Measurements from ENCODE around the gene UBB. TPM values are rescaled to one million over a fixed set of nuclear protein-coding genes. Genes with fewer than 3 reads are reported as not detected.
A peak's percentile ranks its signal among the peaks of the same experiment; 100 is the strongest.

UBB gene
- total RNA-seq, 1 experiment from 2014 or later = 2,378 TPM

DNA sequence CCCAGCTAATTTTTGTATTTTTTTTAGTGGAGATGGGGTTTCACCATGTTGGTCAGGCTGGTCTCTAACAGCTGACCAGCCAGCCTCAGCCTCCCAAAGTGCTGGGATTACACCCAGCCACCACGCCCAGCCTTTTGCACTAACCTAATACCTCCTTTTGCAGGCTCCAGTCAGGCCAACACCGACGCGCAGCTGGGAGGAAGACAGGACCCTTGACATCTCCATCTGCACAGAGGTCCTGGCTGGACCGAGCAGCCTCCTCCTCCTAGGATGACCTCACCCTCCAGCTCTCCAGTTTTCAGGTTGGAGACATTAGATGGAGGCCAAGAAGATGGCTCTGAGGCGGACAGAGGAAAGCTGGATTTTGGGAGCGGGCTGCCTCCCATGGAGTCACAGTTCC is 36.5 kb downstream of the UBB start (continued):
- no peak for TF ChIP-seq SRF (IDR thresholded peaks at IDR 0.05; ENCODE audit: low read depth)

DNA sequence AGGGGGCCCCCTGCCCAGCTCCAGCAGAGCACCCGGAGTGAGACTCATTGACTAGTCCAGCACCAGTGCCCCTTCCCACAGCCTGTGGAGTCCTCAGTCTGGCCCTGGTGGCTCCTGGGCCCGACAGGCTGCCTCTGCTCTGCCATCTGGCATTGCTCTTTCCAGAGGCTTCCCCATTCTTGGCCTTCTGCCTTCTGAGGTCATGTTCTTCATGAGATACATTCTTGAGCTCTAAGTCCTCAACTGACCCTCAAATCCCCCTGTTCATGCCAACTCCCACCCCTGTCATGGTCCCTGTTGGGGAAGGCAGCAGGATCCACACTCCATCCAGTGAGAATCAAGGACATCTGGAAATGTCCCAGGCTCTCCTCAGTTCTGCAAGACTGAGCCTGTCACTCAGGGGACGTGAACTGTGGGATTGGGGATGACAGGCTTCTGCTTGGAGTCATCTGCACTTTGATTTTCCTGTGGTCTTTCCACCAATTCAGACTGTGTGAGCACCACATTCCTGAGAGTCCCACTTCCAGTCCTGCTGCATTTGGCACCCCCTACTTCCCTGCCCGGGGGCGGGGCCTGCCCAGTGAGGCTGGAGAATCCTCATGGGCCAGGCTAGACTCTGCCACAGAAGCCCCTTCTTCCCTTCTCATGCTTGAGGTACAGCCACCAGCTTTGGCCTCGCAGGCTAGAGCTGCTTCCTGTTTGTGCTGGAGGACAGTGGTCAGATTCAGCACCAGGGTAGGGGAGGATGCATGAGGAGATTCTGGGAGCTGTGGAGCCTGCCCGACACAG is 37.2 kb downstream of the UBB start:
- peak overlapping the region; percentile 8; the same call in 1 of the 2 replicates for H3K9ac ChIP-seq (ENCODE audit: low read length)
- RAD21 ChIA-PET (ENCODE audit: low non-redundant PET in 1 of 2, low total read pairs in 2 of 2, uncharacterized antibody in 2 of 2, unreplicated experiment in 2 of 2) = no interaction called here
- H3K79me2 ChIP-seq (ENCODE audit: insufficient read depth, low read length) = no peaks in the 10 kb centered on the region
- H2AFZ ChIP-seq (ENCODE audit: low read depth, low read length, poor library complexity, severe bottlenecking) = peak overlapping the region; percentile 68
- no peaks in the 10 kb centered on the region for H3K9me3 ChIP-seq (ENCODE audit: control insufficient read depth in 1 of 2, insufficient read depth in 1 of 2, low read depth in 1 of 2, low read length in 2 of 2)
- no peaks in the 10 kb centered on the region for H4K20me1 ChIP-seq (ENCODE audit: insufficient read depth)
- peak overlapping the region; percentile 78 for H3K4me2 ChIP-seq (ENCODE audit: low read length)
- intact Hi-C loops (cut with micrococcal nuclease) = no loop called here
- BruUV-seq (replicated peaks) = no TSS peak
- no peaks in the 10 kb centered on the region for H3K9me2 ChIP-seq (ENCODE audit: insufficient read depth)
- H3K4me1 ChIP-seq (ENCODE audit: control insufficient read depth in 1 of 2, insufficient read depth in 2 of 2, low read length in 2 of 2) = peaks cover 40 to 47% of the 10 kb centered on the region in 2 experiments
- ATAC-seq (no peak), DNase-seq (ENCODE audit: low read depth, low spot score) (no peak)
- no peaks in the 10 kb centered on the region for H3K36me3 ChIP-seq (ENCODE audit: control insufficient read depth in 1 of 2, insufficient read depth in 2 of 2, low read length in 2 of 2)
- H3K27ac ChIP-seq (ENCODE audit: low read depth, low read length) = peak overlapping the region; percentile 81
- POLR2A ChIA-PET = interaction anchor here (3.5 kb wide), 1 partner anchor 20 kb away, joined by 30 read pairs; no protein-coding TSS in a partner anchor
- CTCF ChIA-PET = interaction anchor here (1.0 to 1.7 kb wide), 3 partner anchors 10 to 118 kb away, joined by 3 to 15 read pairs (median 4); no protein-coding TSS in a partner anchor
- no peak overlapping the region for H3K4me3 ChIP-seq (replicated peaks in 1 of 2; ENCODE audit: low read depth in 1 of 2, low read length in 2 of 2)
- no peaks in the 10 kb centered on the region for H3K27me3 ChIP-seq (ENCODE audit: insufficient read depth, low read length)
- no peak for TF ChIP-seq RAD21 (IDR thresholded peaks at IDR 0.05; ENCODE audit: low read depth)

DNA sequence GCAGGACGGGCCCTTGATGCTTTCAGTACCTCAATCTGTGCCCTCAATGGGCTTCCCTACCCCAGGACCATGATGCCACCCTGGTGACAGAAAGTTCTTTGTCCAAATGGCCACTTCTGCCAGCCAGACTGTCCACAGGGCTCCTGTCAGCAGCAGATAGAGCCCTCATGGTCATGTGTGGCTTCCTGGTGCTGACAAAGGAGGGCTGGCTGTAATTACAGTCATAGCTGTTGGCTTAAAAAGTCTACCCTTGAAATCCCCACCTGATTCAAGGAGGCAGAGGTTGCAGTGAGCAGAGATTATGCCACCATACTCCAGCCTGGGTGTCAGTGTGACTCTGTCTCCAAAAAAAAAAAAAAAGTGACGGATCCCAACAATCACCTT is 37.8 kb downstream of the UBB start:
- RAD21 ChIA-PET (ENCODE audit: low non-redundant PET in 1 of 2, low total read pairs in 2 of 2, uncharacterized antibody in 2 of 2, unreplicated experiment in 2 of 2) = no interaction called here
- Histone ChIP-seq H3K4me3 (replicated peaks in 1 of 2; ENCODE audit: low read depth in 1 of 2, low read length in 2 of 2) (no peak overlapping the region), H3K4me1 (ENCODE audit: control insufficient read depth in 1 of 2, insufficient read depth in 2 of 2, low read length in 2 of 2) (peaks cover 40 to 47% of the 10 kb centered on the region in 2 experiments), H4K20me1 (ENCODE audit: insufficient read depth) (no peaks in the 10 kb centered on the region), H3K36me3 (ENCODE audit: control insufficient read depth in 1 of 2, insufficient read depth in 2 of 2, low read length in 2 of 2) (no peaks in the 10 kb centered on the region), H3K27ac (ENCODE audit: low read depth, low read length) (peak overlapping the region; percentile 81), H3K79me2 (ENCODE audit: insufficient read depth, low read length) (no peaks in the 10 kb centered on the region), H3K9ac (ENCODE audit: low read length) (peak overlapping the region; percentile 8; the same call in 1 of the 2 replicates), H3K9me3 (ENCODE audit: control insufficient read depth in 1 of 2, insufficient read depth in 1 of 2, low read depth in 1 of 2, low read length in 2 of 2) (no peaks in the 10 kb centered on the region), H3K27me3 (ENCODE audit: insufficient read depth, low read length) (no peaks in the 10 kb centered on the region), H3K4me2 (ENCODE audit: low read length) (peak overlapping the region; percentile 78), H2AFZ (ENCODE audit: low read depth, low read length, poor library complexity, severe bottlenecking) (peak overlapping the region; percentile 68), H3K9me2 (ENCODE audit: insufficient read depth) (no peaks in the 10 kb centered on the region)
- POLR2A ChIA-PET = interaction anchor here (1.0 to 3.5 kb wide), 3 partner anchors 9 to 38 kb away, joined by 3 to 30 read pairs (median 5); partner anchors contain the start of gene UBB
- ATAC-seq (0 out of 2 replicates have a peak, but pooled peaks have one; percentile 1), DNase-seq (ENCODE audit: low read depth, low spot score) (no peak)
- intact Hi-C loops (cut with micrococcal nuclease) = no loop called here
- CTCF ChIA-PET = interaction anchor here (1.0 to 1.7 kb wide), 2 partner anchors 9 to 119 kb away, joined by 3 to 15 read pairs; no protein-coding TSS in a partner anchor
- BruUV-seq (replicated peaks) = no TSS peak
- TF ChIP-seq FOSL1 (IDR thresholded peaks at IDR 0.05; ENCODE audit: low read depth) = no peak
- TF ChIP-seq TCF7L2 (IDR thresholded peaks at IDR 0.05; ENCODE audit: borderline replicate concordance, extremely low read depth, insufficient read depth, insufficient read length) = no peak
- TF ChIP-seq SRF (IDR thresholded peaks at IDR 0.05; ENCODE audit: low read depth) = no peak
- TF ChIP-seq EZH2 (IDR thresholded peaks at IDR 0.05) = no peak
- TF ChIP-seq POLR2AphosphoS5 (IDR thresholded peaks at IDR 0.05; ENCODE audit: low read depth, low read length) = no peak
- no peak for TF ChIP-seq POLR2A (IDR thresholded peaks at IDR 0.05; ENCODE audit: borderline replicate concordance, extremely low read depth, insufficient read depth, insufficient read length)
- TF ChIP-seq, protein P1, sequence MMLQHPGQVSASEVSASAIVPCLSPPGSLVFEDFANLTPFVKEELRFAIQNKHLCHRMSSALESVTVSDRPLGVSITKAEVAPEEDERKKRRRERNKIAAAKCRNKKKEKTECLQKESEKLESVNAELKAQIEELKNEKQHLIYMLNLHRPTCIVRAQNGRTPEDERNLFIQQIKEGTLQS (IDR thresholded peaks at IDR 0.05) = no peak
- no peak for TF ChIP-seq ZNF274 (IDR thresholded peaks at IDR 0.05; ENCODE audit: low read depth, low read length)
- no peak for TF ChIP-seq EZH2phosphoT487 (IDR thresholded peaks at IDR 0.05; ENCODE audit: borderline replicate concordance)
- no peak for TF ChIP-seq RAD21 (IDR thresholded peaks at IDR 0.05; ENCODE audit: low read depth)
- TF ChIP-seq CBX3 (IDR thresholded peaks at IDR 0.05; ENCODE audit: low read depth) = no peak
- TF ChIP-seq ZFX (IDR thresholded peaks at IDR 0.05) = no peak
- TF ChIP-seq, protein P2, sequence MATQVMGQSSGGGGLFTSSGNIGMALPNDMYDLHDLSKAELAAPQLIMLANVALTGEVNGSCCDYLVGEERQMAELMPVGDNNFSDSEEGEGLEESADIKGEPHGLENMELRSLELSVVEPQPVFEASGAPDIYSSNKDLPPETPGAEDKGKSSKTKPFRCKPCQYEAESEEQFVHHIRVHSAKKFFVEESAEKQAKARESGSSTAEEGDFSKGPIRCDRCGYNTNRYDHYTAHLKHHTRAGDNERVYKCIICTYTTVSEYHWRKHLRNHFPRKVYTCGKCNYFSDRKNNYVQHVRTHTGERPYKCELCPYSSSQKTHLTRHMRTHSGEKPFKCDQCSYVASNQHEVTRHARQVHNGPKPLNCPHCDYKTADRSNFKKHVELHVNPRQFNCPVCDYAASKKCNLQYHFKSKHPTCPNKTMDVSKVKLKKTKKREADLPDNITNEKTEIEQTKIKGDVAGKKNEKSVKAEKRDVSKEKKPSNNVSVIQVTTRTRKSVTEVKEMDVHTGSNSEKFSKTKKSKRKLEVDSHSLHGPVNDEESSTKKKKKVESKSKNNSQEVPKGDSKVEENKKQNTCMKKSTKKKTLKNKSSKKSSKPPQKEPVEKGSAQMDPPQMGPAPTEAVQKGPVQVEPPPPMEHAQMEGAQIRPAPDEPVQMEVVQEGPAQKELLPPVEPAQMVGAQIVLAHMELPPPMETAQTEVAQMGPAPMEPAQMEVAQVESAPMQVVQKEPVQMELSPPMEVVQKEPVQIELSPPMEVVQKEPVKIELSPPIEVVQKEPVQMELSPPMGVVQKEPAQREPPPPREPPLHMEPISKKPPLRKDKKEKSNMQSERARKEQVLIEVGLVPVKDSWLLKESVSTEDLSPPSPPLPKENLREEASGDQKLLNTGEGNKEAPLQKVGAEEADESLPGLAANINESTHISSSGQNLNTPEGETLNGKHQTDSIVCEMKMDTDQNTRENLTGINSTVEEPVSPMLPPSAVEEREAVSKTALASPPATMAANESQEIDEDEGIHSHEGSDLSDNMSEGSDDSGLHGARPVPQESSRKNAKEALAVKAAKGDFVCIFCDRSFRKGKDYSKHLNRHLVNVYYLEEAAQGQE (IDR thresholded peaks at IDR 0.05; ENCODE audit: low read depth) = no peak
